Prostate gland (tissue), 2 donors: Measurements from ENCODE around the gene SLC39A9.

Experiments used
- POLR2A ChIP-seq: fragments of 450-650 bp; IDR thresholded peaks from one replicate; pipeline ENCODE4 v1.6.1; 2016; ENCODE audit warnings: antibody characterized with exemption, mild to moderate bottlenecking
- TF ChIP-seq, protein P1 (sequence below), 4 experiments: fragments of 200-600 bp in 2 of 4; fragments of 450-650 bp in 2 of 4; sonication (generic) in 2 of 4; IDR thresholded peaks; 1 replicate in 3 of 4; 2 replicates in 1 of 4; pipeline ENCODE4 v1.5.1; 2016 to 2019; ENCODE audit warnings: antibody characterized with exemption in 4 of 4, mild to moderate bottlenecking in 2 of 4, moderate library complexity in 2 of 4

GRCh38 chr14:69360438-69361108 lies 37.9 kb upstream of the SLC39A9 start:
- TF ChIP-seq, protein P1, sequence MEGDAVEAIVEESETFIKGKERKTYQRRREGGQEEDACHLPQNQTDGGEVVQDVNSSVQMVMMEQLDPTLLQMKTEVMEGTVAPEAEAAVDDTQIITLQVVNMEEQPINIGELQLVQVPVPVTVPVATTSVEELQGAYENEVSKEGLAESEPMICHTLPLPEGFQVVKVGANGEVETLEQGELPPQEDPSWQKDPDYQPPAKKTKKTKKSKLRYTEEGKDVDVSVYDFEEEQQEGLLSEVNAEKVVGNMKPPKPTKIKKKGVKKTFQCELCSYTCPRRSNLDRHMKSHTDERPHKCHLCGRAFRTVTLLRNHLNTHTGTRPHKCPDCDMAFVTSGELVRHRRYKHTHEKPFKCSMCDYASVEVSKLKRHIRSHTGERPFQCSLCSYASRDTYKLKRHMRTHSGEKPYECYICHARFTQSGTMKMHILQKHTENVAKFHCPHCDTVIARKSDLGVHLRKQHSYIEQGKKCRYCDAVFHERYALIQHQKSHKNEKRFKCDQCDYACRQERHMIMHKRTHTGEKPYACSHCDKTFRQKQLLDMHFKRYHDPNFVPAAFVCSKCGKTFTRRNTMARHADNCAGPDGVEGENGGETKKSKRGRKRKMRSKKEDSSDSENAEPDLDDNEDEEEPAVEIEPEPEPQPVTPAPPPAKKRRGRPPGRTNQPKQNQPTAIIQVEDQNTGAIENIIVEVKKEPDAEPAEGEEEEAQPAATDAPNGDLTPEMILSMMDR (IDR thresholded peaks at IDR 0.05) = no peak
- TF ChIP-seq POLR2A = no peak
